Left lung (tissue), 10 donors: ENCODE measurements around the gene SMAP2. TPM values are rescaled to one million over a fixed set of nuclear protein-coding genes. Genes with fewer than 3 reads are reported as not detected.
"Not testable (repeated sequence)": the region's sequence is repeated elsewhere in the genome, so short reads cannot be mapped to it uniquely, and the experiment has no call there.

Source experiments
- ATAC-seq: fragments of 200-7000 bp; cut with Tn5 transposase; one replicate; pipeline ENCODE4 v1.9.1; 2020; ENCODE audit warnings: moderate library complexity
- DNase-seq, 4 donors: peaks; one replicate each; pipeline ENCODE4 v3.0.0-alpha.2; 2013 to 2020
- H3K27ac ChIP-seq, 2 donors: fragments of 200-600 bp; sonication (generic) in 1 of 2; one replicate each; pipeline versions ENCODE4 v1.5.0 to v1.8.0; 2020 to 2021
- H3K27me3 ChIP-seq, 2 donors: fragments of 200-600 bp; sonication (generic) in 1 of 2; one replicate each; pipeline versions ENCODE4 v1.5.0 to v1.8.0; 2020 to 2021
- H3K36me3 ChIP-seq, 2 donors: fragments of 200-600 bp; sonication (generic) in 1 of 2; one replicate each; pipeline versions ENCODE4 v1.5.0 to v1.8.0; 2020 to 2021
- H3K4me1 ChIP-seq, 2 donors: fragments of 200-600 bp; one replicate each; pipeline ENCODE4 v1.8.0; 2021
- H3K4me3 ChIP-seq, 2 donors: fragments of 200-600 bp; sonication (generic) in 1 of 2; one replicate each; pipeline versions ENCODE4 v1.5.0 to v1.8.0; 2020 to 2021; ENCODE audit warnings: mild to moderate bottlenecking in 1 of 2
- H3K9me3 ChIP-seq, 2 donors: fragments of 200-600 bp; sonication (generic) in 1 of 2; one replicate each; pipeline versions ENCODE4 v1.5.0 to v1.8.0; 2020 to 2021
- intact Hi-C, 2 donors: fragments of 100-400 bp; cut with DNase I; formaldehyde crosslinking; loops; one replicate each; pipeline versions ENCODE4 v1.11.2 to v1.14.2; 2022
- polyA plus RNA-seq, 6 donors: library from polyadenylated mRNA; unstranded; fragments of 120-200 nt; gene quantifications; one replicate each; pipeline ENCODE4 v1.2.1, GENCODE V29; 2013; ENCODE audit not compliant: insufficient read length in 6 of 6
- total RNA-seq, 2 donors: library from RNA; stranded (reverse); fragmentation: NEBNext Ultra II Directional; extraction: Animal tissue kit (Norgen Biotek cat#: 25700); gene quantifications; one replicate each; pipeline ENCODE4 v1.2.1, GENCODE V29; 2021
- TF ChIP-seq, protein P1 (sequence below), 2 donors: fragments of 200-600 bp; sonication (generic) in 1 of 2; IDR thresholded peaks; one replicate each; pipeline versions ENCODE4 v1.5.0 to v1.8.0; 2021; ENCODE audit warnings: antibody characterized with exemption in 2 of 2
- donor health status: DM: no; HTN: yes; CAD: no.
- donor health status: DM: no; HTN: no; CAD: no.

Gene SMAP2
- total and polyA plus RNA-seq, 8 donors = 22.1 to 77.3 (median 24.8) TPM

DNA sequence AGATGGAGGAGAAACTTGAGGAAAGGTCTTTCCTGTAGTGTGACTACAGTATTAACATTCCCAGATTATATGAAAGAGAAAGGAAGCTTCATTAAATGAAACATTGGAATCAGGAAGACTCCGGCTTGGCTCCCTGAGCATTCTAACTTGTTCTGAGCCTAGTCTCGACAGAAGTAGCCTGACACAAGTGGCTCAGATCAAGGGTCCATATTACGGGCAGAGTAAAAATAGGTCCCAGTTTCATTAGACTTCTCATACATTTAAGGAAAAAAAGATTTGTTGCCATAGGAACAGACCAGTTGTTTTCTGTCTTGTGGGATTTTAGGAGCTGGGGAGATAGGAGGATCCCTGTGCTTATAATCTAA lies 12.8 kb downstream of the SMAP2 start:
- Histone ChIP-seq H3K4me1 (peaks cover 25 to 100% of the 10 kb centered on the region in 2 donors), H3K27ac (peak overlapping the region; percentile 83 to 95), H3K36me3 (peaks cover 0 to 8% of the 10 kb centered on the region in 2 donors), H3K27me3 (no peaks in the 10 kb centered on the region), H3K4me3 (peak overlapping the region in 1 of 2 donors; percentile 3), H3K9me3 (no peaks in the 10 kb centered on the region)
- TF ChIP-seq, protein P1, sequence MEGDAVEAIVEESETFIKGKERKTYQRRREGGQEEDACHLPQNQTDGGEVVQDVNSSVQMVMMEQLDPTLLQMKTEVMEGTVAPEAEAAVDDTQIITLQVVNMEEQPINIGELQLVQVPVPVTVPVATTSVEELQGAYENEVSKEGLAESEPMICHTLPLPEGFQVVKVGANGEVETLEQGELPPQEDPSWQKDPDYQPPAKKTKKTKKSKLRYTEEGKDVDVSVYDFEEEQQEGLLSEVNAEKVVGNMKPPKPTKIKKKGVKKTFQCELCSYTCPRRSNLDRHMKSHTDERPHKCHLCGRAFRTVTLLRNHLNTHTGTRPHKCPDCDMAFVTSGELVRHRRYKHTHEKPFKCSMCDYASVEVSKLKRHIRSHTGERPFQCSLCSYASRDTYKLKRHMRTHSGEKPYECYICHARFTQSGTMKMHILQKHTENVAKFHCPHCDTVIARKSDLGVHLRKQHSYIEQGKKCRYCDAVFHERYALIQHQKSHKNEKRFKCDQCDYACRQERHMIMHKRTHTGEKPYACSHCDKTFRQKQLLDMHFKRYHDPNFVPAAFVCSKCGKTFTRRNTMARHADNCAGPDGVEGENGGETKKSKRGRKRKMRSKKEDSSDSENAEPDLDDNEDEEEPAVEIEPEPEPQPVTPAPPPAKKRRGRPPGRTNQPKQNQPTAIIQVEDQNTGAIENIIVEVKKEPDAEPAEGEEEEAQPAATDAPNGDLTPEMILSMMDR (IDR thresholded peaks at IDR 0.05) = no peak
- DNase-seq (no peak), ATAC-seq (no peak)
- intact Hi-C loops = no loop called here

GRCh38 chr1:40386796-40387195 lies 13.3 kb downstream of the SMAP2 start:
- ATAC-seq (no peak), DNase-seq (no peak)
- H3K9me3 ChIP-seq = no peaks in the 10 kb centered on the region
- TF ChIP-seq, protein P1 (IDR thresholded peaks at IDR 0.05) = no peak
- H3K4me1 ChIP-seq = peaks cover 26 to 100% of the 10 kb centered on the region in 2 donors
- H3K27me3 ChIP-seq = no peaks in the 10 kb centered on the region
- no peak overlapping the region for H3K4me3 ChIP-seq
- intact Hi-C loops = no loop called here
- peak overlapping the region; percentile 83 to 95 for H3K27ac ChIP-seq
- peaks cover 0 to 8% of the 10 kb centered on the region in 2 donors for H3K36me3 ChIP-seq

DNA sequence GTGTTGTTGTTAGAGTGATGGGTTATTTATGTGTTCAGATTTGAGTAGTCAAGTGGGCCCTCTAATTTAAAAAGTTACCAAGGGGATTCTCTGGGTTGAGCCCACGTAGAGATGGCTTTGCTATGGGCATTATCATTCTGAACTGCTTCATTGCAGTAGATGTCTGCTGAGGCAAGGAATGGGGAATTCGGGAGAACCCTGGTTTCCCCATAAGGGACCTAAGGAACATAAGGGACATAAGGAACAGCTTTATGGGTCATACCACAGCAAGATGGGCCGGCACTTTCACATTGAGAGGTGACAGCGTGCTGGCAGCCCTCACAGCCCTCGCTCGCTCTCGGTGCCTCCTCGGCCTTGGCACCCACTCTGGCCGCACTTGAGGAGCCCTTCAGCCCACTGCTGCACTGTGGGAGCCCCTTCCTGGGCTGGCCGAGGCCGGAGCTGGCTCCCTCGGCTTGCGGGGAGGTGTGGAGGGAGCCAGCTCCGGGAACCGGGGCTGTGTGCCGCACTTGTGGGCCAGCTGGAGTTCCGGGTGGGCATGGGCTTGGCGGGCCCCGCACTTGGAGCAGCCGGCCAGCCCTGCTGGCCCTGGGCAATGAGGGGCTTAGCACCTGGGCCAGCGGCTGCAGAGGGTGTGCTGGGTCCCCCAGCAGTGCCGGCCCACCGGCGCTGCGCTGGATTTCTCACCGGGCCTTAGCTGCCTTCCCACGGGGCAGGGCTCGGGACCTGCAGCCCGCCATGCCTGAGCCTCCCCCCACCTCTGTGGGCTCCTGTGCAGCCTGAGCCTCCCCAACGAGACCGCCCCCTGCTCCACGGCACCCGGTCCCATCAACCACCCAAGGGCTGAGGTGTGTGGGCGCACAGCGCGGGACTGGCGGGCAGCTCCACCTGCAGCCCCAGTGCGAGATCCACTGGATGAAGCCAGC lies 14.1 kb downstream of the SMAP2 start:
- H3K4me1 ChIP-seq = peaks cover 34 to 100% of the 10 kb centered on the region in 2 donors
- H3K9me3 ChIP-seq, H3K4me3 ChIP-seq, intact Hi-C loops, H3K27me3 ChIP-seq, H3K36me3 ChIP-seq, ATAC-seq: not testable (repeated sequence)
- H3K27ac ChIP-seq = peak overlapping the region; percentile 83 to 95
- peak in 1 of 4 donors; percentile 58 for DNase-seq

DNA sequence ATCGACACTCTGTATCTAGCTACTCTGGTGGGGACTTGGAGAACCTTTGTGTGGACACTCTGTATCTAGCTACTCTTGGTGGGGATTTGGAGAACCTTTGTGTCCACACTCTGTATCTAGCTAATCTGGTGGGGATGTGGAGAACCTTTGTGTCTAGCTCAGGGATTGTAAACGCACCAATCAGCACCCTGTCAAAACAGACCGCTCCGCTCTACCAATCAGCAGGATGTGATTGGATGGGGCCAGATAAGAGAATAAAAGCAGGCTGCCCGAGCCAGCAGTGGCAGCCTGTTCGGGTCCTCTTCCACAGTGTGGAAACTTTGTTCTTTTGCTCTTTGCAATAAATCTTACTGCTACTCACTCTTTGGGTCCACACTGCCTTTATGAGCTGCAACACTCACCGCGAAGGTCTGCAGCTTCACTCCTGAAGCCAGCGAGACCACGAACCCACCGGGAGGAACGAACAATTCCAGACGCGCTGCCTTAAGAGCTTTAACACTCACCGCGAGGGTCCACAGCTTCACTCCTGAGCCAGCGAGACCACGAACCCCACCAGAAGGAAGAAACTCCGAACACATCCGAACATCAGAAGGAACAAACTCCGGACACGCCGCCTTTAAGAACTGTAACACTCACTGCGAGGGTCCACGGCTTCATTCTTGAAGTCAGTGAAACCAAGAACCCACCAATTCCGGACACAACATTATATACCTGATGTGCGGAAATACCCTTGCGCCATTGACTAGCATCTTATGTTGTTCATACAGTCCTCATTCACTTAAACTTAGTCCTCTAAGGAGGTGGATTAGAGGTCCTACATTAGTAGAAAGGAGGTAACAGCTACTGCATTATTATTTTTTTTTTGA lies 15.2 kb downstream of the SMAP2 start:
- Histone ChIP-seq H3K27ac (peak overlapping the region in 1 of 2 donors; percentile 95), H3K4me1 (peaks cover 34 to 100% of the 10 kb centered on the region in 2 donors)
- ATAC-seq, H3K27me3 ChIP-seq, intact Hi-C loops, DNase-seq, H3K4me3 ChIP-seq, H3K9me3 ChIP-seq, H3K36me3 ChIP-seq: not testable (repeated sequence)

DNA sequence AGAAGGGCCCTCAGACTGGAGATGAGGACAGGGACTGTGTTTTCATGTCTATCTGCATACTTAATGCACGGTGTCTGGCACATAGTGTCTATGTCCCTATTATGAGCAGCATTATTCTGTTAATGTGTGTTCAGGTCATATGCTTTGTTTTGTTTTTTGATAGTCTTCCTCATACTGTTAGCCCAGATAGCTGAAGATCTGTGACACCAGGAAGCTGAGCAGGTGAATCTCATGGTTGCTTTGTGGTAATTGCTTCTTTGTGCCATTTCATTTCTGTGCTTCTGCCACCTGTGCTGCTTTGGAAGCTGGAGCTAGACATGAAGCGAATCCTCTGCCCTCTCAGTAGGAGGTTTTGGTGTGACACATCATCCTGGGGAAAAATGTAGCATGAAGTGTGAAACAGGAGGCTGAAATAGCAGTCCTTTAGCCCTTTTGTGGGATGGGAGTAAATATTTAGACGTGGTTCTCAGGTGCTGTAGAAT lies 15.8 kb downstream of the SMAP2 start:
- peaks cover 0 to 8% of the 10 kb centered on the region in 2 donors for H3K36me3 ChIP-seq
- H3K27ac ChIP-seq = peak overlapping the region; percentile 65 to 95
- peaks cover 27 to 100% of the 10 kb centered on the region in 2 donors for H3K4me1 ChIP-seq
- no peak for ATAC-seq
- TF ChIP-seq, protein P1 (IDR thresholded peaks at IDR 0.05) = no peak
- no peaks in the 10 kb centered on the region for H3K9me3 ChIP-seq
- intact Hi-C loops = no loop called here
- H3K4me3 ChIP-seq = no peak overlapping the region
- H3K27me3 ChIP-seq = no peaks in the 10 kb centered on the region
- no peak for DNase-seq
